ENCODE data around the gene HCAR3.
"Not testable (repeated sequence)": the region's sequence is repeated elsewhere in the genome, so short reads cannot be mapped to it uniquely, and the experiment has no call there.

Gene HCAR3

GRCh38 chr12:122721057-122721545, 4.5 kb upstream of the HCAR3 start:
- DNase-seq, result no peak

DNA sequence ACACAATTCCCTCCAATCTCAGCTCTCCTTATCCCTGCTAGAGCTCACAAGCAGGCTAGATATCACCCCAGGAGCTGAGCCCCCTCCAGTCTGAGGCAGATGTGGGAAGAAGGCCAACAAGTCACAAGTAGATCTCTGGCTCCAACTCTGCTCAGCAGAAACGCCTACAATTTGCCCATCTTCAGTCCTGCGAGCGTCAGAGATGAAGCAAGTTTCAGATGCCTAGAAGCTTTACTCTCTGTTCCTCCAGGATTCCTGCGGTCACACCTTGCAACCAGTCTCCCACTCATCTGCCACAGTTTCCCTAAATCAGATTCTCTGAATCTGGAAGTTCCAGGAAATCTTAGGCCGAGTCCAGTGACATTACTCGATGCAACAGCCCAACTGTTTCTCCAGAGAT, 1.4 kb downstream of the HCAR3 start:
- DNase-seq, result not testable (repeated sequence)

GRCh38 chr12:122713491-122714188, 3.0 kb downstream of the HCAR3 start:
- DNase-seq, result not testable (repeated sequence)

GRCh38 chr12:122711266-122711665, 5.3 kb downstream of the HCAR3 start:
- not testable (repeated sequence) for DNase-seq

GRCh38 chr12:122710341-122710740, 6.3 kb downstream of the HCAR3 start:
- DNase-seq, result not testable (repeated sequence)

GRCh38 chr12:122709287-122709686, 7.3 kb downstream of the HCAR3 start:
- not testable (repeated sequence) for DNase-seq

GRCh38 chr12:122703841-122704240, 12.8 kb downstream of the HCAR3 start:
- DNase-seq, result not testable (repeated sequence)

DNA sequence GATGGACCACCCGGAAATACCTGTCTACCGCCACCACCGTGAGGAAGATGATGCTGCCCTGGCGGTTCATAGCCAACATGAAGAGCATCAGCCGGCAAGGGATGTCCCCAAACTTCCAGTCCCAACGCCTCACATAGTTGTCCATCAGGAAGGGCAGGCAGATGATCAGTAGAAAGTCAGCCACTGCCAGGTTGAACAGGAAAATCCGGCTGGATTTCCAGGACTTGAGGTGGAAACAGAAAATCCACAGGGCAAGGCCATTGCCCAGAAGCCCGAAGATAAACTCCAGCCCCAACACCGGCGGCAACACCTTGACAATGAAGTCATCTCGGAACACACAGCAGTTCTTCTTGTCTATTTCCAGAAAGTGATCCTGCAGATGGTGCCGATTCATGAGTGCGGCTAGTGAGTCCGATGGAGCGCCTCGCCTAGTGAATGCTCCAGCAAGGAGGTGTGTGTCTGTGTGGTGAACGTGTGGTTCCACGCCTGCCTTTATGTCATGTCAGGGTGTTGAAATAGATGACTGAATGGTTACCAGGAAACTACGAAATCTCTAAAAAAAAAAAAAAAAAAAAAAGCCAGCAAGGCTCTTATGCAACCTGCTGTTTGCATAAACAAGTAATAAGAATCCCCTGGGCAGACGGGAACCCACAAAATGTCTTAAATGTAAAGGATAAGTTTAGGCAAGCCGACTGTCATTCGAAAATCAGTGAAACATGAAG, 13.6 kb downstream of the HCAR3 start, which contains the start of gene HCAR2:
Gene HCAR2 (minus strand): TSS at position 468 of the 722 bp plus-strand sequence. CDS start 74 bp downstream, at position 394.
- not testable (repeated sequence) for DNase-seq

- not testable (repeated sequence) for DNase-seq
Measured at GRCh38 chr12:122701481-122701880, 15.1 kb downstream of the HCAR3 start.

DNA sequence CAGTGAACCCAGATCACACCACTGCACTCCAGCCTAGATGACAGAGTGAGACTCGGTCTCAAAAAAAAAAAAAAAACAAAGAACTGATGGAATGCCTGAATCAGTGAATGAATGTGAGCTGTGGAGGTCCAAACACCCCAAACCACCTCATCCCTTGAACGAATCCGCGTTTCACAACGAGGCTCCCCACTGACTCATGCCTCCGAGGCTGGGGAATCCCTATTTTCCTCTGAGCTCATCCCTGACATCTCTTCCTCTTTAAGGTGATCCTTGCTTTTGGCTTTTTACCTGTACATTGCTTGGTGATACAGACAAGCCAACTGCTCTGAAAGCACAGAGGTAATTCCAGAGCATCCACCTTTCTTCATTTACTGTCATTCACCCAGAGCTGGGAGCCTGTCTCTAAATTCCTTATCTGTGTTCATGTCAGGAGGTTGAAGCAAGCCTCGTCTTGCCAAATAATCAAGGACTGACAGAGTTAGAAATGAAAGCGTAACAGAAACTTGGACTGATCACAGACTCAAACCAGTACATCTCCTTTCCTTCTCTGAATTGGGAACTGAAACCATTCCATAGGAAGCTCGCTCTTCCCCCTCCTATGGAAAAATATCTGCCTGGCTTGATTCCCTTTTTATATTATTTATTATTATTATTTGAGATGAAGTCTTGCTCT, 16.4 kb downstream of the HCAR3 start:
- not testable (repeated sequence) for DNase-seq

GRCh38 chr12:122696922-122697321, 19.7 kb downstream of the HCAR3 start:
- DNase-seq, result not testable (repeated sequence)

GRCh38 chr12:122691566-122691965, 25.0 kb downstream of the HCAR3 start:
- DNase-seq, result no peak

DNA sequence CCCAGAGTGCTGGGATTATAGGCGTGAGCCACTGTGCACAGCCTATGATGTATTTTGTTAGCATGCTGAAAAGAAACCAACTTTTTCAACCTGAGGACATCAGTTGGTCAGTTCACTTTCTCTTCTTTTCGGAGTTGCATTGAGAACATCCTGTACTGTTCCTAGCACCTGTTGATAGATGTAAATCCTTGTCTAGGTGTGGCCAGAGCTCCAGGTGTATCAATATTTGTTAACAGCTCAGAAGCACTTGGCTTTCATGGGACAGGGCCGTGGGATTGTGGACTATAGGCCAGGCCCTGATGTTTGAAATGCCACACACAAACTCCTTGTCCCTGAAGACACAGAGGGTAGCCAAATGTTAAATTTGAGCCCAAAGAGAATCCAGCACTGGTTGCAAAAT, 28.3 kb downstream of the HCAR3 start:
- no peak for DNase-seq

- DNase-seq, result peak; percentile 10
Measured at GRCh38 chr12:122687086-122687485, 29.5 kb downstream of the HCAR3 start.

- no peak for DNase-seq
Measured at GRCh38 chr12:122686538-122686937, 30.1 kb downstream of the HCAR3 start.

DNA sequence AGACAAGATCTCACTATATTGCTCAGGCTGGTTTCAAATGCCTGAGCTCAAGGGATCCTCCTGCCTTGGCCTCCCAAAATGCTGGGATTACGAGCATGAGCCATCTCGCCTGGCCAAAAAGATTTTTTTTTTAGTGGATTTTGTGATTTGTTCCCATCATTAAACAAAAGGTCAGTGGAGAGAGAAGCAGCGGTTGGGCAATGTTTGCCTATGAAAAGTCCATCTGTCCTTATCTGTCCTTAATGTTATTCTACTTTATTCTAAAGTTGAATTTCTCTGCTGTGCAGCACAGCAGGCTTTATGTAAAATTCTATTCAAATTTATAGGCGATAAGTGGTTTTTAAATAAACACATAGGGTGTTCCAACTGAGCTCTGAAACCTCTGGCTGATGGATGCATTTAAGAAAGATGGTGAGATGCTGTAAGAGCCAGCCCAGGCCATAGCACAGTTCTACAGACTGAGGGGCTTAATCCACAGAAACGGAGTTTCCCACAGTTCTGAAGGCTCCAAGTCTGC, 32.3 kb downstream of the HCAR3 start:
- DNase-seq, result no peak

DNA sequence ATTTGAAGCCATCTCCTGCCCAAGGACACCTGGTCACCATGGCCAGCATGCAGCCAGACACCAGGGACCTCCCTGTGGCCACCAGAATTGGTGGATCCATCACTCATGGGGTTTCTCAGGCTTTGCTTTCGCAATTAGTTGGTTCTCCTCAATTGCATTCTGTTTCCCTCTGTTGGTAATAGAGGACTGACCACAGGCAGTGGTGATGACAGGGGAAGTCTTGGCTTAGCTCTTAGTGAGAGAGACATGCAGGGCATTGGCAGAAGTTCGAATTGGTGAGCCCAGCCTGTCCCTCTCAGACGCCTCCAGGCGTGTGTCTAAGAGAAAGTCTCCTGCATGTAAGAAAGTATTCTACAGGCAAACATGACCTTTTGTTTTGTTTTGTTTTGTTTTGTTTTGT, 34.8 kb downstream of the HCAR3 start:
- DNase-seq, result no peak

DNA sequence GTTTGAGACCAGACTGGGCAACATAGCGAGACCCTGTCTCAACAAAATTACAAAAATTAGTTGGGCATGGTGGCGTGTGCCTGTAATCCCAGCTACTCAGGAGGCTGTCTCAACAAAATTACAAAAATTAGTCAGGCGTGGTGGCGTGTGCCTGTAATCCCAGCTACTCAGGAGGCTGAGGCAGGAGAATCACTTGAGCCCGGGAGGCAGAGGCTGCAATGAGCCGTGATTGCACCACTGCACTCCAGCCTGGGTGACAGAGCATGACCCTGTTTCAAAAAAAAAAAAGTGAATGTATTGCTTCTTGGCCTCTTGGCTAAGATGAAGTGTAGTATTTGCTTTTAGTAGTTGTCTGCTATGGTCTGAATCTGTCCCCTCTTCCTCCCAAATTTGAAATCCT, 35.6 kb downstream of the HCAR3 start:
- not testable (repeated sequence) for DNase-seq

GRCh38 chr12:122676781-122677180, 39.8 kb downstream of the HCAR3 start:
- DNase-seq, result not testable (repeated sequence)

GRCh38 chr12:122676015-122676414, 40.6 kb downstream of the HCAR3 start:
- not testable (repeated sequence) for DNase-seq

GRCh38 chr12:122672515-122672914, 44.1 kb downstream of the HCAR3 start:
- DNase-seq, result no peak

GRCh38 chr12:122669397-122670070, 47.1 kb downstream of the HCAR3 start:
- DNase-seq, result no peak

- no peak for DNase-seq
Measured at GRCh38 chr12:122668268-122668667, 48.3 kb downstream of the HCAR3 start.
